ENCODE measurements around the gene GNL3L. TPM values are rescaled to one million over a fixed set of nuclear protein-coding genes. Genes with fewer than 3 reads are reported as not detected.
"Not testable (repeated sequence)": the region's sequence is repeated elsewhere in the genome, so short reads cannot be mapped to it uniquely, and the experiment has no call there.

The GNL3L gene
- total and polyA plus RNA-seq, 2 donors, result 5.9 to 21.9 TPM

GRCh38 chrX:54509400-54509799 lies 20.6 kb upstream of the GNL3L start:
- no peak for DNase-seq (ENCODE audit: extremely low spot score)
- H3K4me3 ChIP-seq (ENCODE audit: low read depth, low read length), result no peak overlapping the region
- WGBS, result 28% methylated on average over 4 of the region's 4 CpGs

GRCh38 chrX:54529151-54529550 lies 868 bp upstream of the GNL3L start:
- Histone ChIP-seq H3K4me3 (ENCODE audit: low read depth, low read length) (no peak overlapping the region), H3K36me3 (ENCODE audit: insufficient read depth) (no peaks in the 10 kb centered on the region), H3K4me1 (ENCODE audit: insufficient read depth) (peaks cover 2% of the 10 kb centered on the region), H3K27ac (ENCODE audit: low read depth) (no peak overlapping the region)
- DNase-seq (ENCODE audit: extremely low spot score), result no peak
- 24% methylated on average over 3 of the region's 3 CpGs for WGBS

More at GRCh38 chrX:54509400-54509799, 20.6 kb upstream of the GNL3L start:
- Histone ChIP-seq H3K4me1 (ENCODE audit: insufficient read depth) (no peaks in the 10 kb centered on the region), H3K36me3 (ENCODE audit: insufficient read depth) (no peaks in the 10 kb centered on the region), H3K27ac (ENCODE audit: low read depth) (no peak overlapping the region)

GRCh38 chrX:54530357-54530900 lies 410 bp downstream of the GNL3L start:
- peaks cover 2% of the 10 kb centered on the region for H3K4me1 ChIP-seq (ENCODE audit: insufficient read depth)
- no peaks in the 10 kb centered on the region for H3K36me3 ChIP-seq (ENCODE audit: insufficient read depth)
- under 1% methylated on average over 22 of the region's 22 CpGs for WGBS
- no peak for DNase-seq (ENCODE audit: extremely low spot score)
- H3K4me3 ChIP-seq (ENCODE audit: low read depth, low read length), result peak overlapping the region; percentile 58
- peak overlapping the region; percentile 73 for H3K27ac ChIP-seq (ENCODE audit: low read depth)

GRCh38 chrX:54534271-54534670 lies 4.3 kb downstream of the GNL3L start:
- H3K4me3 ChIP-seq (ENCODE audit: low read depth, low read length), result no peak overlapping the region
- DNase-seq (ENCODE audit: extremely low spot score), result no peak
- H3K4me1 ChIP-seq (ENCODE audit: insufficient read depth), result peaks cover 2% of the 10 kb centered on the region
- H3K36me3 ChIP-seq (ENCODE audit: insufficient read depth), result no peaks in the 10 kb centered on the region
- 71% methylated on average over 4 of the region's 4 CpGs for WGBS
- no peak overlapping the region for H3K27ac ChIP-seq (ENCODE audit: low read depth)

GRCh38 chrX:54540289-54540688 lies 10.3 kb downstream of the GNL3L start:
- H3K4me3 ChIP-seq (ENCODE audit: low read depth, low read length), result no peak overlapping the region
- no peaks in the 10 kb centered on the region for H3K4me1 ChIP-seq (ENCODE audit: insufficient read depth)
- peaks cover 7% of the 10 kb centered on the region for H3K36me3 ChIP-seq (ENCODE audit: insufficient read depth)
- WGBS, result 79% methylated on average over 4 of the region's 4 CpGs
- no peak for DNase-seq (ENCODE audit: extremely low spot score)
- no peak overlapping the region for H3K27ac ChIP-seq (ENCODE audit: low read depth)

GRCh38 chrX:54542239-54542638 lies 12.2 kb downstream of the GNL3L start:
- 96% methylated on average over 2 of the region's 4 CpGs for WGBS
- H3K4me1 ChIP-seq (ENCODE audit: insufficient read depth); H3K36me3 ChIP-seq (ENCODE audit: insufficient read depth): not testable (repeated sequence)

GRCh38 chrX:54550821-54551220 lies 20.8 kb downstream of the GNL3L start:
- DNase-seq (ENCODE audit: extremely low spot score), result no peak
- Histone ChIP-seq H3K27ac (ENCODE audit: low read depth) (no peak overlapping the region), H3K4me3 (ENCODE audit: low read depth, low read length) (no peak overlapping the region), H3K36me3 (ENCODE audit: insufficient read depth) (peaks cover 8% of the 10 kb centered on the region), H3K4me1 (ENCODE audit: insufficient read depth) (no peaks in the 10 kb centered on the region)
- 100% methylated on average over 4 of the region's 4 CpGs for WGBS

More at GRCh38 chrX:54542239-54542638, 12.2 kb downstream of the GNL3L start:
- H3K27ac ChIP-seq (ENCODE audit: low read depth); H3K4me3 ChIP-seq (ENCODE audit: low read depth, low read length); DNase-seq (ENCODE audit: extremely low spot score): not testable (repeated sequence)

- H3K36me3 ChIP-seq (ENCODE audit: insufficient read depth), result peaks cover 8% of the 10 kb centered on the region
- no peak for DNase-seq (ENCODE audit: extremely low spot score)
- no peaks in the 10 kb centered on the region for H3K4me1 ChIP-seq (ENCODE audit: insufficient read depth)
- H3K27ac ChIP-seq (ENCODE audit: low read depth), result no peak overlapping the region
- no peak overlapping the region for H3K4me3 ChIP-seq (ENCODE audit: low read depth, low read length)
- WGBS, result 93% methylated on average over 8 of the region's 8 CpGs
Measured at GRCh38 chrX:54551801-54552200, 21.8 kb downstream of the GNL3L start.

- H3K4me1 ChIP-seq (ENCODE audit: insufficient read depth); H3K36me3 ChIP-seq (ENCODE audit: insufficient read depth); H3K4me3 ChIP-seq (ENCODE audit: low read depth, low read length); DNase-seq (ENCODE audit: extremely low spot score); H3K27ac ChIP-seq (ENCODE audit: low read depth): not testable (repeated sequence)
- 98% methylated on average over 7 of the region's 7 CpGs for WGBS
Measured at GRCh38 chrX:54555006-54555405, 25.0 kb downstream of the GNL3L start.

- WGBS, result 95% methylated on average over 11 of the region's 11 CpGs
- Histone ChIP-seq H3K4me3 (ENCODE audit: low read depth, low read length) (no peak overlapping the region), H3K27ac (ENCODE audit: low read depth) (no peak overlapping the region), H3K36me3 (ENCODE audit: insufficient read depth) (peaks cover 9% of the 10 kb centered on the region), H3K4me1 (ENCODE audit: insufficient read depth) (no peaks in the 10 kb centered on the region)
- DNase-seq (ENCODE audit: extremely low spot score), result no peak
Measured at GRCh38 chrX:54560411-54560810, 30.4 kb downstream of the GNL3L start.

- DNase-seq (ENCODE audit: extremely low spot score), result no peak
- Histone ChIP-seq H3K27ac (ENCODE audit: low read depth) (no peak overlapping the region), H3K4me3 (ENCODE audit: low read depth, low read length) (no peak overlapping the region), H3K4me1 (ENCODE audit: insufficient read depth) (no peaks in the 10 kb centered on the region), H3K36me3 (ENCODE audit: insufficient read depth) (peaks cover 9% of the 10 kb centered on the region)
- 100% methylated on average over 1 of the region's 1 CpG for WGBS
Measured at GRCh38 chrX:54561622-54562021, 31.6 kb downstream of the GNL3L start.

GRCh38 chrX:54564936-54565335 lies 34.9 kb downstream of the GNL3L start:
- no peak for DNase-seq (ENCODE audit: extremely low spot score)
- Histone ChIP-seq H3K27ac (ENCODE audit: low read depth) (no peak overlapping the region), H3K4me3 (ENCODE audit: low read depth, low read length) (no peak overlapping the region), H3K4me1 (ENCODE audit: insufficient read depth) (no peaks in the 10 kb centered on the region), H3K36me3 (ENCODE audit: insufficient read depth) (peaks cover 7% of the 10 kb centered on the region)
- WGBS, result 85% methylated on average over 5 of the region's 5 CpGs

GRCh38 chrX:54570332-54570731 lies 40.3 kb downstream of the GNL3L start:
- DNase-seq (ENCODE audit: extremely low spot score), result no peak
- Histone ChIP-seq H3K4me1 (ENCODE audit: insufficient read depth) (no peaks in the 10 kb centered on the region), H3K36me3 (ENCODE audit: insufficient read depth) (no peaks in the 10 kb centered on the region), H3K4me3 (ENCODE audit: low read depth, low read length) (no peak overlapping the region), H3K27ac (ENCODE audit: low read depth) (no peak overlapping the region)

- not testable (repeated sequence) for H3K36me3 ChIP-seq (ENCODE audit: insufficient read depth); DNase-seq (ENCODE audit: extremely low spot score); H3K4me3 ChIP-seq (ENCODE audit: low read depth, low read length); H3K27ac ChIP-seq (ENCODE audit: low read depth); H3K4me1 ChIP-seq (ENCODE audit: insufficient read depth)
- WGBS, result 94% methylated on average over 26 of the region's 31 CpGs
Measured at GRCh38 chrX:54572641-54573040, 42.6 kb downstream of the GNL3L start.

GRCh38 chrX:54597728-54598127 lies 67.7 kb downstream of the GNL3L start:
- no peaks in the 10 kb centered on the region for H3K4me1 ChIP-seq (ENCODE audit: insufficient read depth)
- DNase-seq (ENCODE audit: extremely low spot score), result no peak
- WGBS, result 88% methylated on average over 2 of the region's 2 CpGs
- H3K27ac ChIP-seq (ENCODE audit: low read depth), result no peak overlapping the region
- no peaks in the 10 kb centered on the region for H3K36me3 ChIP-seq (ENCODE audit: insufficient read depth)
- no peak overlapping the region for H3K4me3 ChIP-seq (ENCODE audit: low read depth, low read length)

Data from urinary bladder (tissue), 4 donors.